ENCODE results near the gene POFUT2.
"Not testable (repeated sequence)": the region's sequence is repeated elsewhere in the genome, so short reads cannot be mapped to it uniquely, and the experiment has no call there.

Gene POFUT2

GRCh38 chr21:45326169-45326851, 38.6 kb upstream of the POFUT2 start:
- no peak for DNase-seq

- no peak for DNase-seq
Measured at GRCh38 chr21:45325206-45326168, 37.8 kb upstream of the POFUT2 start.

- no peak for DNase-seq
Measured at GRCh38 chr21:45324489-45325205, 37.0 kb upstream of the POFUT2 start.

- DNase-seq = no peak
Measured at GRCh38 chr21:45323487-45324311, 36.0 kb upstream of the POFUT2 start.

DNA sequence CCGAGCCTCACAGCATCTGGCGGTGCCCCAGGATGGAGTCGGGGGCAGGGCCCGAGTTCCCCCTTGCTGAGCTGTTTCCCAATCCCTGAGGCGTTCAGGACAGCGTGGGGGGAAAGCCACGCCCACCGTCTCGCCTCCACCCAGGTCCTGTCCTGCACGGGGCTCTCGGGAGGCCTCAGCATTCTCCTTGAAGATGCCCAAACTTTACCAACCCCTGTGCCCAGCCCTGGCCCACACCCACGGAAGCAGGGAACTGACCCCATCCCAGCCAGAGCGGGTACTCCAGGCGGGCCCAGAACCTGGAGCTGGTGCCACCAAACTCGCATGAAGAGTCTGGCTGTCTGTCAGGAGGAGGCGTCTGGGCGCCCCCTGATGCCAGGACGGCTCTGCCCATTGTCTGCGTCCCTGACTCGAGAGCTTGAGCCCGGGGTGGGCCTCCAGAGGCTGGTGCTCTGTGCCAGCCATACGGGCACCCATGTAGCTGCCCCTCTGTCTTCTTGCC, 35.3 kb upstream of the POFUT2 start:
- no peak for DNase-seq

GRCh38 chr21:45322231-45322959, 34.7 kb upstream of the POFUT2 start:
- DNase-seq = no peak

DNA sequence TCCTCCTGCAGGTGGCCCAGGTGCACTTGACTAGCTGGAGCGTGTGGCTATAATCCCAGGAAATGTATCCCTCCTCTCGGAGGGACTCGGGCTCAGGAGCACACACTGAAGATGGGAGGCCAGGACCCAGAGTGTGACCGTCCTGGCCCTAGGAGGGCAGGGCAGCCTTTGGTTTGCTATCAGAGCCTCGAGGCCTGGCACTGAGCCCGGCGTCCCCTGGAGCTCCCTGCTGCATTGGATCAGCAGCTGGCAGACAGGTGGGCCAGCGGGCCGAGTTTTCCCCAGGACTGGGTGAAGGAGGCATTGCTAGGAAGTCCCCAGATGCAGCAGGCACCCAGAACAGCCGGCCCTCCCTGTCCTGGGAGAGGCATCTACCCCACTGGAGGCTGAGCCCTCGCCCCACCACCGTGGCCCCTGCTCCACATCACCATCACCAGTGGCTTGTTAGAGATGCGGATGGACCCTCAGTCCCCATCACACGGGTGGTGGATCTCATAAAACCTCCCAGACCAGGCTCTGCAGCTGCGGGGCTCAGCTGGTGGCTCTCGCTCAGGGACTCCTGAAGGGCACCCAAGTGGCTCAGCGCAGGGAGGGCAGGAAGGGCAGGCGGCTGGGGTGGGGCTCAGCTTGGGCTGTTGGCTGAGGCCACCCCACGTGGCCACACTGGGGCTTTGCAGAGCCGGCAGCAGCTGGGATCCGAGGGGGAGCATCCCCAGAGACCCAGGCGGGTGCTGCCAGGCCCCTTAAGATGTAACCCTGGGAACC, 32.7 kb upstream of the POFUT2 start:
- DNase-seq = no peak

DNA sequence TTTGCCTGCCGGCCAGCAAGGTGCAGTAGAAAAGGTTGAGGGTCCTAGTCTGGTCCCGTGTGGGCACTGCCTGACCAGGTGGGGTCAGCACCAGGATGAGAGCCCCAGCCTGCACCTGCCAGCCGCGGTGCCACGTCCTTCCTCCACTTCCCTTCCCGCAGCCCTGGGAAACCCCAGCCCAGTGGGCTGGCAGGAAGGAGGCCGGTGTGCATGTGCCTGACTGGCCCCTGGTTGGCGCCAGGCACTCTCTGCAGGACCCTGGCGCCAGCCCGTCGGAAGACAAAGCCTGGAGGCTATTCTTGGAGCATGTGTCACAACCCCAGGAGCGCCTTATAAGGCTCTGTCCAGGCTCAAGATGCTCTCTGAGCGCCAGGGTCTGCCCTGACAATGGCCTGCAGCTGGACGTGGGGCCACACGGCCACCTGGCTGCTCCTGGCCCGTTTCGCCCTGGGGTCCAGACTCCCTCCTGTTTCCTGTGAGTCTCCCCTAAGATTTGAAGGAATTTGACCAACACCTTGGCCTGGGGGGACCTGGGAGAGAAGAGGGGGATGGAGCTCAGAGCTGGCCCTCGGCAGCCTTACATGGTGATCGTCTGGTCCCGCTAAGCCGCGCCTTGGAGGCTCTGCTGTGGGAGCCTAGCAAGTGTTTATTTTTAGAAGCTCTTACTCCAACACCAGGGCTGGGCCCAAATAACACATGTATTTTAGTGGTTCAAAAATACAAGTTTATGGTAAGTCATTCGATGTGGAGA, 31.9 kb upstream of the POFUT2 start:
- no peak for DNase-seq

DNA sequence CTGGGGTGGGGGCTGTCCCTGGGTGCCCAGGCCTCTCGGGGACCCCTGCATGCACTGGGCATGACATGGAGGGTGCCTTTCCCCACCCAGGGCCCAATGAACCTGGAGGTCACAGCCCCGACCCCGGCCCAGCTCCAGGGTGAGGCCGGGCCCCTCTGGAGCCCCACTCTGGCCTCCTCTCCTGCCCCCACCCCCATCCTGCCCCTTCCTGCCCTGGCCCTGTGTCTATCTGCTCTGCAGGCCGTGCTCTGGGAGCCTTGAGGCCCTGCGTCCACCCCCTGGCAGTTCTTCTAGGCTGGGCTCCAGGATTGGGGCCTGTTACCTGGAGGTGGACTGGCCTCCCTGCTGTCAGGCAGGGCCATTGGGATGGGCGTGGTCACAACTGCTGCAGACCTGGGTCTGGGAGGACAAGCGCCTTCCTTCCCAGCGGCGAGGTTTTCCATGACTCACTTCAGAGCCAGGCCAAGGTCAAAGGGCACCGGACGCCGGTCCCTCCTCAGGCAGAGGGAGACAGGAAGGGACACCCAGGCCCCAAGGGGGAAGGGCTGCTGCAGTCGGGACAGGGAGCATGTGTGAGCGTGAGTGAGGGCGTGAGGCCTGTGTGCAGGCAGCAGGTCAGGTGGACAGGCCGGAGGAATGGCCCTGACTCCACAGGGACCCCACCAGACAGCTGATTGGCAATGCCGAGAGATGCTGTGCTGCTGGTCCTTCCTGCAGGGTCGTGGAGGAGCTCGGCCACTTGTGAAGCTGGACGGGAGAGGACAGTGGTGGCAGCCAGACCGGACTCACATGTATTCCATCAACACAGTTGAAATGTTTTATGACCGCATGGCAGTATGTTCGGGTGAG, 31.1 kb upstream of the POFUT2 start:
- DNase-seq = no peak

DNA sequence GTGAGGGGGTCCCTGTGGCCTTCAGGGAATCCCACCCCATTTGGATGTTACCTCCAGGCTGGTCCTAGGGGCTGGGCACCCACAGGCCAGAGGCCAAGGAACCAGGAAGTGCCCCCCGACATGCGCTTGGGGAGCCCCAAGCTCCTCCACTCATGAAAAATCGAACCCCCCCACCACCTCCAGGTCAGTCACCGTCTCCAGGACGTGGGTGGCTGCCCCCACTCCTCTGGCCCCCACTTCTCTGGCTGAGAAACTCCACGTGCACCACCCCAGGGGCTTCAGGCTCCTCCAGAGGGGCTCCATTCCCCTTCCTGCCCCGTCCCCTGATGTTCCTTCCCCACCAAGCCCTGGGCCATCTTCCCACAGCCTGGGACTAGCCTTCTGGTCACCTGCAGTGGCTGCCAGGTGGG, 30.5 kb upstream of the POFUT2 start:
- DNase-seq = no peak

DNA sequence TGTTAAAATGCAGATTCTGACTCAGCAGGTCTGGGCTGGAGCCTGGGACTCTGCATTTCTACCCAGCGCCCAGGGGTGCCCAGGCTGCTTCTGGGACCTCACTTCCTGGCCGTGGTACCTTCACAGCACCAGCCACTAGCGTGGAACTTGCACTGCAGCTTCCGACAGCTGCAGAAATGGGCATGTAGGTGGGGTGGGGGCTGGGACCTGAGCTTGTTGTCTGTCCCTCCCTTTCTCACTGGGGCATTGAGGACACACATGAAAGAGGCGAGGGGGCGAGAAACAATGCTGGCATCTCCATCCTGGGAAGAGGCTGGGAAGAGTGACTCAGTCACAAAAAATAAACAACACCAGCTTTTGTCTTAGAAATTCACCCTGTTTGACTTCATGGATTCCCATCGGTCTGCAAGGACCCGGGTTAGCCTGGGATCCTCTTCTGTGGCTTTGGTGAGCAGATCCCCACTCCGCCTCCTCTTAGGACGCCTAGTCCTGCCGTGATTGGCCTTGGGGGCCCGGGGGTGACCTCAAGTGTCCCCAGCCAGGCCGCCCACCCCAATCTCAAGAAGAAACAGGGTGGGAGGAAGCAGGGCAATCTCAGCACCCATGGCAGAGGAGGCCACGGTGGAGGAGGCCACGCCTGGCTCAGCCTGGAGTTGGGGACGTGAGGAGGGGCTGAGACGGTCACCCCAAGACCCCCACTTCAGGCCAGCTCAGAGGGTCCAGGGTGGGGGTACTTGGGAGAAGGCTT, 29.9 kb upstream of the POFUT2 start:
- no peak for DNase-seq

DNA sequence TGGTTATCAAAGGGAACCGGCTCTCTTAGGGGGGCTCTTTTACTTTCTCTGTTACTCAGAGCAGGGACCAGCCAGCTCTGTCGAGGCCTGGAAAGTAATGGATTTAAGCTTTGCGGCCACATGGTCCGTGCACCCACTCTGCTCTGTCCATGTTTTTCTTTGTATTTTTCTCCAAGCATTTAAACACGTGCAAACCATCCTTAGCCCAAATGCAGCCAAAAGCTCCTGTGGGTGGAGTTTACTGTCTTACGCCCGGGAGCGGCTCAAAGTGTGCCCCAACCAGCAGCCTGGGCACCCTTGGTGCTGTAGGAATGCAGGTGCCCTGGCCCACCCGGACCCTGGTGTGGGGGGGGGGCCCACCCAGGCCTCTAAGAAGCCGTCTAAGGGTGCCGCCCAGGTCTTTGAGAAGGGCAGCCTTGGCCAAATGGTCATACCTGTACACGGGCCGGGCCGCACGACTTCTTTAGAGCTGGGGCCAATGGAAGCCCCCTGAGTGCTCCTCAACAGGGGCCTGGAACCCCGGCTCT, 29.2 kb upstream of the POFUT2 start:
- DNase-seq = no peak

DNA sequence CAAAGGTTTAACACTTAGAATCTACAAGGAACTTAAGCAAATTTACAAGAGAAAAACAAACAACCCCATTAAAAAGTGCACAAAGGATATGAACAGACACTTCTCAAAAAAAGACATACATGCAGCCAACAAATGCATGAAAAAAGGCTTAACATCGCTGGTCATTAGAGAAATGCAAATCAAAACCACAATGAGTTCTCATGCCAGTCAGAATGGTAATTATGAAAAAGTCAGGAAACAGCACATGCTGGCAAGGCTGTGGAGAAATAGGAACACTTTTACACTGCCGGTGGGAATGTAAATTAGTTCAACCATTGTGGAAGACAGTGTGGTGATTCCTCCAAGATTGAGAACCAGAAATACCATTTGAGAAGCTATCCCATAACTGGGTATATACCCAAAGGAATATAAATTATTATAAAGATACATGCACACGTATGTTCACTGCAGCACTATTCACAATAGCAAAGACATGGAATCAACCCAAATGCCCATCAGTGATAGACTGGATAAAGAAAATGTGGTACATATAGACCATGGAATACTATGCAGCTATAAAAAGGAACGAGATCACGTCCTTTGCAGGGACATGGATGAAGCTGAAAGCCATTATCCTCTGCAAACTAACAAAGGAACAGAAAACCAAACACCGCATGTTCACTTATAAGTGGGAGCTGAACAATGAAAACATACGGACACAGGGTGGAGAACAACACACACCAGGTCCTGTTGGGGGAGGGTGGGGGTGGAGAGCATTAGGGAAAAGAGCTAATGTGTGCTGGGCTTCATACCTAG, 28.2 kb upstream of the POFUT2 start:
- not testable (repeated sequence) for DNase-seq

- DNase-seq = no peak
Measured at GRCh38 chr21:45313682-45314081, 26.0 kb upstream of the POFUT2 start.

DNA sequence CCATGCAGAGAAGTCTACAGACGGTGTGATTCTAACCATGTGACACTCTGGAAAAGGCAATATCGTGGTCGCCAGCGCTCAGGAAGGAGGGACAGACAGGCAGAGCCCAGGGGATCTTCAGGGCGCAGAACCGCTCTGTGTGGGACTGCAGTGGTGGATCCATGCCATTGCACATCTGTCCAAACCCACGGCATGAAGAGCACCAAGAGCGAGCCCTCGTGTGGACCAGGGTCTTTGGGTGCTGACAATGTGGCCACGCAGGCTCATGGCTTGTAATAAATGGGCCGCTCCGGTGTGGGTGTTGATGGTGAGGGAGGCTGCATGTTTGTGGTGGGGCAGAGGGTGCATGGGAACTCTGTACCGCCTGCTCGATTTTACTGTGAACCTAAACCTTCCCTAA, 25.3 kb upstream of the POFUT2 start:
- DNase-seq = no peak

DNA sequence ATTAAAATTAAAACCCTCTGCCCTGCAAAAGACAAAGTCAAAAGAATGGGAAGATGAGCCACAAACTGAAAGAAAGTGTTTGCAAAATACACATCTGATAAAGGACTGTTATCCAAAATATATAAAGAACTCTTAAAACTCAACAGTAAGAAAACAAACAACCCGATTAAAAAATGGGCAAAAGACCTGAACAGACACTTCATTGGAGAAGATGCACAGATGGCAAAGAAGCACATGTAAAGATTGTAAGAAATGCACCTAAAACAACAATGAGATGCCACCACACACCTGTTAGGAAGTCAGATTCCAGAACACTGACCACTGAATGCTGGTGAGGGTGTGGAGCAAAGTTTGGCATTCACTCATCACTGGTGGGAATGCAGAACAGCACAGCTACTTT, 24.6 kb upstream of the POFUT2 start:
- DNase-seq = no peak

DNA sequence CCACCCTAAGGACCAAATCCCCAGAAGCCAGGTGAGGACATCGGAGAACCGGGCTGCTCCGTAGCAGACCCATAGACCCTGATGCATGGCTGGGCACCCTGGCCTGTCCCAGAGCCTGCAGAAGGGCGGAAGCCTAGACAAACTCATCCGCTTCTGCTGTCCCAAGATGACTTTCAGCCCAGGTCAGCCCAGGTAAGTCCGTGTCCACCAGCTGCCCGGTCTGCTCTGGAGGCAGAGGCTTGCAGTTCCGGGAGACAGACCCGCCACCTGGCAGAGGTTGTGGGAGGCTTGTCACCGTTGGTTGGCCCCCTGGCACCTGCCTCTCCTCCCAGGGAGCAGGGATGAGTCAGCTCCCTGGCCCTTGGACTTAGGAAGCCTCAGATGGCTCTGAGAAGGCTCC, 22.8 kb upstream of the POFUT2 start:
- no peak for DNase-seq

Measured in NCI-H1105 treated with DMSO at 0.1 percent for 48 hours (cell line).